ENCODE data around the gene NOXA1. TPM values are rescaled to one million over a fixed set of nuclear protein-coding genes. Genes with fewer than 3 reads are reported as not detected.
A peak's percentile ranks its signal among the peaks of the same experiment; 100 is the strongest.

NOXA1 gene
- total RNA-seq, 4 donors from 2014 or later: 1.1 to 4.2 (median 3.0) TPM

- H3K4me1 ChIP-seq: peaks cover 0 to 13% (median 0%) of the 10 kb centered on the region in 3 donors
- 70 to 81% methylated on average over 4 to 5 of the region's 42 CpGs for WGBS, 2 donors (ENCODE audit: low coverage in 1 of 2)
These were observed 32.4 kb upstream of the NOXA1 start for GRCh38 chr9:137390553-137391410.

GRCh38 chr9:137391411-137391754, 31.8 kb upstream of the NOXA1 start:
- Histone ChIP-seq H3K9me3 (no peaks in the 10 kb centered on the region), H3K4me1 (peaks cover 0 to 13% (median 0%) of the 10 kb centered on the region in 3 donors), H3K36me3 (peaks cover 0 to 61% of the 10 kb centered on the region in 2 donors), H3K27ac (peak overlapping the region in 3 of 4 donors; percentile 66 to 73 (median 68)), H3K4me3 (no peak overlapping the region), H3K27me3 (no peaks in the 10 kb centered on the region)
- peak; percentile 55 for ATAC-seq
- TF ChIP-seq POLR2A (IDR thresholded peaks at IDR 0.05): no peak
- TF ChIP-seq EP300 (IDR thresholded peaks at IDR 0.05): no peak
- no peak for TF ChIP-seq POLR2AphosphoS5 (IDR thresholded peaks at IDR 0.05)
- TF ChIP-seq CTCF (IDR thresholded peaks at IDR 0.05): no peak
- WGBS, 2 donors (ENCODE audit: low coverage in 1 of 2): 100% methylated on average over 2 of the region's 22 CpGs; no CpG with 5 or more reads in 1 of the 2 donors

More at GRCh38 chr9:137390553-137391410, 32.4 kb upstream of the NOXA1 start:
- Histone ChIP-seq H3K27me3 (no peaks in the 10 kb centered on the region), H3K4me3 (peak overlapping the region in 1 of 2 donors; percentile 10), H3K27ac (peak overlapping the region in 3 of 4 donors; percentile 66 to 73 (median 68)), H3K9me3 (no peaks in the 10 kb centered on the region), H3K36me3 (peaks cover 0 to 57% of the 10 kb centered on the region in 2 donors)
- TF ChIP-seq POLR2A (IDR thresholded peaks at IDR 0.05) (no peak), CTCF (IDR thresholded peaks at IDR 0.05) (no peak), EP300 (IDR thresholded peaks at IDR 0.05) (no peak), POLR2AphosphoS5 (IDR thresholded peaks at IDR 0.05) (no peak)
- peak; percentile 8 for ATAC-seq

- no peak for ATAC-seq
- H3K4me1 ChIP-seq: peaks cover 0 to 8% (median 0%) of the 10 kb centered on the region in 3 donors
- no peak for TF ChIP-seq CTCF (IDR thresholded peaks at IDR 0.05)
- TF ChIP-seq POLR2A (IDR thresholded peaks at IDR 0.05): no peak
- TF ChIP-seq EP300 (IDR thresholded peaks at IDR 0.05): no peak
- no peak for TF ChIP-seq POLR2AphosphoS5 (IDR thresholded peaks at IDR 0.05)
- no peak overlapping the region for H3K4me3 ChIP-seq
- no peaks in the 10 kb centered on the region for H3K27me3 ChIP-seq
- WGBS, 2 donors (ENCODE audit: low coverage in 1 of 2): no CpG with 5 or more reads among the region's 23 CpGs
- no peak overlapping the region for H3K27ac ChIP-seq
- H3K36me3 ChIP-seq: peaks cover 0 to 66% of the 10 kb centered on the region in 2 donors
- H3K9me3 ChIP-seq: no peaks in the 10 kb centered on the region
These were observed 30.8 kb upstream of the NOXA1 start for GRCh38 chr9:137392232-137393007.

- peaks cover 0 to 59% of the 10 kb centered on the region in 2 donors for H3K36me3 ChIP-seq
- ATAC-seq: no peak
These were observed 29.7 kb upstream of the NOXA1 start for GRCh38 chr9:137393176-137394150.

More at GRCh38 chr9:137393176-137394150, 29.7 kb upstream of the NOXA1 start:
- Histone ChIP-seq H3K4me3 (no peak overlapping the region), H3K4me1 (no peaks in the 10 kb centered on the region), H3K27ac (no peak overlapping the region), H3K27me3 (no peaks in the 10 kb centered on the region), H3K9me3 (no peaks in the 10 kb centered on the region)
- WGBS, 2 donors (ENCODE audit: low coverage in 1 of 2): 97% methylated on average over 6 of the region's 28 CpGs; no CpG with 5 or more reads in 1 of the 2 donors
- TF ChIP-seq CTCF (IDR thresholded peaks at IDR 0.05) (no peak), POLR2AphosphoS5 (IDR thresholded peaks at IDR 0.05) (no peak), POLR2A (IDR thresholded peaks at IDR 0.05) (no peak), EP300 (IDR thresholded peaks at IDR 0.05) (no peak)
